Measurements from ENCODE around the gene BPI. TPM values are rescaled to one million over a fixed set of nuclear protein-coding genes. Genes with fewer than 3 reads are reported as not detected.
A peak's percentile ranks its signal among the peaks of the same experiment; 100 is the strongest.
"Not testable (repeated sequence)": the region's sequence is repeated elsewhere in the genome, so short reads cannot be mapped to it uniquely, and the experiment has no call there.

BPI gene
- total and polyA plus RNA-seq, 2 donors (not counting 1 experiment from before 2014, with no cell fraction given): not detected

- peaks cover 8% of the 10 kb centered on the region for H3K27me3 ChIP-seq (ENCODE audit: control insufficient read depth, insufficient read depth, low read length)
- no peaks in the 10 kb centered on the region for H3K4me1 ChIP-seq (ENCODE audit: control insufficient read depth, extremely low read depth, insufficient read depth, low read length)
- H3K4me3 ChIP-seq (replicated peaks in 1 of 4; ENCODE audit: control extremely low read depth in 1 of 4, insufficient read depth in 1 of 4, low read depth in 3 of 4, low read length in 4 of 4): no peak overlapping the region
- H3K27ac ChIP-seq (ENCODE audit: insufficient read depth, low read length): no peak overlapping the region
- no peak overlapping the region for H3K4me2 ChIP-seq (ENCODE audit: extremely low read depth, insufficient read depth, low read length)
- no peak for TF ChIP-seq EZH2 (IDR thresholded peaks at IDR 0.05; ENCODE audit: low read length, missing control alignments)
- TF ChIP-seq CTCF (conservative IDR thresholded peaks at IDR 0.05 in 1 of 2, IDR thresholded peaks at IDR 0.05 in 1 of 2; ENCODE audit: low read depth in 1 of 2, low read length in 2 of 2): peak; percentile 10 to 22
- H2AFZ ChIP-seq (ENCODE audit: low read length): no peak overlapping the region
- no peaks in the 10 kb centered on the region for H3K36me3 ChIP-seq (ENCODE audit: control insufficient read depth, insufficient read depth, low read length)
- H3K9ac ChIP-seq (ENCODE audit: insufficient read depth, low read length): no peak overlapping the region
- peak in 1 of 2 donors; percentile 21 for DNase-seq (ENCODE audit: low read depth in 2 of 2)
- no peaks in the 10 kb centered on the region for H3K9me3 ChIP-seq (ENCODE audit: control insufficient read depth, insufficient read depth, low read depth, low read length)
- no peaks in the 10 kb centered on the region for H3K79me2 ChIP-seq (ENCODE audit: control insufficient read depth, insufficient read depth, low read length)
- no peaks in the 10 kb centered on the region for H4K20me1 ChIP-seq (ENCODE audit: control insufficient read depth, extremely low read depth, insufficient read depth, low read length)
Measured at GRCh38 chr20:38338849-38339520, 35.0 kb downstream of the BPI start.

GRCh38 chr20:38339521-38339896, 35.6 kb downstream of the BPI start:
- H3K4me2 ChIP-seq (ENCODE audit: extremely low read depth, insufficient read depth, low read length); H3K9me3 ChIP-seq (ENCODE audit: control insufficient read depth, insufficient read depth, low read depth, low read length); H3K4me1 ChIP-seq (ENCODE audit: control insufficient read depth, extremely low read depth, insufficient read depth, low read length); H3K27ac ChIP-seq (ENCODE audit: insufficient read depth, low read length); H3K79me2 ChIP-seq (ENCODE audit: control insufficient read depth, insufficient read depth, low read length); H3K4me3 ChIP-seq (replicated peaks in 1 of 4; ENCODE audit: control extremely low read depth in 1 of 4, insufficient read depth in 1 of 4, low read depth in 3 of 4, low read length in 4 of 4); H4K20me1 ChIP-seq (ENCODE audit: control insufficient read depth, extremely low read depth, insufficient read depth, low read length); H3K27me3 ChIP-seq (ENCODE audit: control insufficient read depth, insufficient read depth, low read length); H2AFZ ChIP-seq (ENCODE audit: low read length); H3K9ac ChIP-seq (ENCODE audit: insufficient read depth, low read length); DNase-seq (ENCODE audit: low read depth in 2 of 2); H3K36me3 ChIP-seq (ENCODE audit: control insufficient read depth, insufficient read depth, low read length): not testable (repeated sequence)

- Histone ChIP-seq H3K9me3 (ENCODE audit: control insufficient read depth, insufficient read depth, low read depth, low read length) (no peaks in the 10 kb centered on the region), H3K79me2 (ENCODE audit: control insufficient read depth, insufficient read depth, low read length) (no peaks in the 10 kb centered on the region)
Measured at GRCh38 chr20:38339997-38340396, 36.0 kb downstream of the BPI start.

More at GRCh38 chr20:38339997-38340396, 36.0 kb downstream of the BPI start:
- Histone ChIP-seq H3K36me3 (ENCODE audit: control insufficient read depth, insufficient read depth, low read length) (no peaks in the 10 kb centered on the region), H2AFZ (ENCODE audit: low read length) (no peak overlapping the region), H3K27ac (ENCODE audit: insufficient read depth, low read length) (no peak overlapping the region), H3K4me1 (ENCODE audit: control insufficient read depth, extremely low read depth, insufficient read depth, low read length) (no peaks in the 10 kb centered on the region), H3K9ac (ENCODE audit: insufficient read depth, low read length) (no peak overlapping the region), H3K4me3 (replicated peaks in 1 of 4; ENCODE audit: control extremely low read depth in 1 of 4, insufficient read depth in 1 of 4, low read depth in 3 of 4, low read length in 4 of 4) (no peak overlapping the region), H4K20me1 (ENCODE audit: control insufficient read depth, extremely low read depth, insufficient read depth, low read length) (no peaks in the 10 kb centered on the region), H3K27me3 (ENCODE audit: control insufficient read depth, insufficient read depth, low read length) (peaks cover 8% of the 10 kb centered on the region), H3K4me2 (ENCODE audit: extremely low read depth, insufficient read depth, low read length) (no peak overlapping the region)
- TF ChIP-seq CTCF (conservative IDR thresholded peaks at IDR 0.05 in 1 of 2, IDR thresholded peaks at IDR 0.05 in 1 of 2; ENCODE audit: low read depth in 1 of 2, low read length in 2 of 2) (no peak), EZH2 (IDR thresholded peaks at IDR 0.05; ENCODE audit: low read length, missing control alignments) (no peak)
- DNase-seq (ENCODE audit: low read depth in 2 of 2): no peak

All from fibroblast of lung (primary cell).